Activated naive CD4-positive, alpha-beta T cell treated with anti-CD3 and anti-CD28 coated beads, Interleukin-2, amount 50 U/mL, for 16 hours (primary cell): ENCODE measurements around the gene MRPL11.

Experiments
- DNase-seq: peaks from one replicate; pipeline ENCODE4 v3.0.0-alpha.2; 2020

MRPL11 gene

GRCh38 chr11:66428933-66429332 is 9.7 kb downstream of the MRPL11 start:
- DNase-seq = no peak

GRCh38 chr11:66426314-66426713 is 12.3 kb downstream of the MRPL11 start:
- DNase-seq = no peak

GRCh38 chr11:66421492-66422205 is 17.0 kb downstream of the MRPL11 start:
- peak; percentile 79 for DNase-seq

GRCh38 chr11:66420671-66421476 is 17.8 kb downstream of the MRPL11 start, which contains the start of gene NPAS4:
Gene NPAS4, plus strand, starts transcription at chr11:66421035. Its CDS starts 145 bp downstream, at chr11:66421180.
- no peak for DNase-seq

- DNase-seq = no peak
Observed at GRCh38 chr11:66419825-66420224, 18.8 kb downstream of the MRPL11 start.

GRCh38 chr11:66418986-66419308 is 19.7 kb downstream of the MRPL11 start:
- no peak for DNase-seq

- DNase-seq = peak; percentile 67
Observed at GRCh38 chr11:66418168-66418985, 20.3 kb downstream of the MRPL11 start.

- DNase-seq = no peak
Observed at GRCh38 chr11:66417000-66417399, 21.6 kb downstream of the MRPL11 start.

- DNase-seq = no peak
Observed at GRCh38 chr11:66415423-66415822, 23.2 kb downstream of the MRPL11 start.

GRCh38 chr11:66414120-66414934 is 24.3 kb downstream of the MRPL11 start:
- DNase-seq = no peak

GRCh38 chr11:66413167-66413566 is 25.5 kb downstream of the MRPL11 start:
- DNase-seq = no peak

GRCh38 chr11:66412110-66412509 is 26.5 kb downstream of the MRPL11 start:
- no peak for DNase-seq

- DNase-seq = no peak
Observed at GRCh38 chr11:66411323-66411722, 27.3 kb downstream of the MRPL11 start.

GRCh38 chr11:66410191-66410590 is 28.5 kb downstream of the MRPL11 start:
- no peak for DNase-seq

GRCh38 chr11:66409226-66409625 is 29.4 kb downstream of the MRPL11 start:
- DNase-seq = no peak

GRCh38 chr11:66408488-66409214 is 30.0 kb downstream of the MRPL11 start:
- peak; percentile 94 for DNase-seq

GRCh38 chr11:66407651-66408050 is 31.0 kb downstream of the MRPL11 start:
- DNase-seq = no peak

GRCh38 chr11:66393954-66394353 is 44.7 kb downstream of the MRPL11 start:
- DNase-seq = no peak

- DNase-seq = no peak
Observed at GRCh38 chr11:66391322-66391721, 47.3 kb downstream of the MRPL11 start.

- DNase-seq = peak; percentile 74
Observed at GRCh38 chr11:66388780-66389386, 49.8 kb downstream of the MRPL11 start.
